Testis (tissue), 3 donors: ENCODE data around the gene GPR176. TPM values are rescaled to one million over a fixed set of nuclear protein-coding genes. Genes with fewer than 3 reads are reported as not detected.

Experiments used
- DNase-seq: peaks from one replicate; pipeline ENCODE4 v3.0.0-alpha.2; 2019
- H3K27ac ChIP-seq, 2 donors: fragments of 200-600 bp; sonication (generic); one replicate each; pipeline ENCODE4 v1.5.1; 2019
- H3K27me3 ChIP-seq: fragments of 200-600 bp; sonication (generic); one replicate; pipeline ENCODE4 v1.5.1; 2019
- H3K36me3 ChIP-seq: fragments of 200-600 bp; sonication (generic); one replicate; pipeline ENCODE4 v1.5.1; 2017; ENCODE audit warnings: low read depth; ENCODE audit errors: missing control alignments
- H3K4me1 ChIP-seq: fragments of 200-600 bp; sonication (generic); one replicate; pipeline ENCODE4 v1.5.1; 2019
- H3K4me3 ChIP-seq, 2 donors: fragments of 200-600 bp; sonication (generic); one replicate each; pipeline ENCODE4 v1.5.1; 2017 to 2019
- H3K9me3 ChIP-seq: fragments of 200-600 bp; sonication (generic); one replicate; pipeline ENCODE4 v1.5.1; 2017
- CTCF ChIP-seq, 3 experiments: fragments of 450-650 bp in 2 of 3; fragments of 200-600 bp in 1 of 3; sonication (generic) in 1 of 3; IDR thresholded peaks; one replicate each; pipeline ENCODE4 v1.5.1; 2016 to 2019; ENCODE audit warnings: antibody characterized with exemption in 3 of 3, mild to moderate bottlenecking in 2 of 3, moderate library complexity in 1 of 3
- POLR2A ChIP-seq: fragments of 450-650 bp; IDR thresholded peaks from one replicate; pipeline ENCODE4 v1.6.1; 2017; ENCODE audit warnings: antibody characterized with exemption, mild to moderate bottlenecking, moderate library complexity
- WGBS, 2 donors: methylation state at CpG; one replicate each; pipeline ENCODE4 v1.1.5; 2018; 5-methylcytosine and 5-hydroxymethylcytosine counted together
- intact Hi-C: fragments of 100-400 bp; cut with DNase I; formaldehyde crosslinking; loops from one replicate; pipeline ENCODE4 v1.15.1; 2023; ENCODE audit warnings: low total_unique reads
- polyA plus RNA-seq: library from polyadenylated mRNA; stranded (reverse); fragments of 350-450 nt; fragmentation: Illumina TruSeq; extraction: RNeasy Lipid Tissue Mini Kit (QIAGEN cat#74804); gene quantifications from one replicate; pipeline ENCODE4 v1.2.3, GENCODE V29; 2014; ENCODE audit warnings: low read depth, low replicate concordance; ENCODE audit not compliant: insufficient read depth
- total RNA-seq, 2 donors: library from RNA; depleted of rRNA; stranded (reverse); fragments of >200 nt; gene quantifications; one replicate each; pipeline ENCODE4 v1.2.3, GENCODE V29; 2016

Gene GPR176
- total and polyA plus RNA-seq, 3 donors from 2014 or later = 22.0 to 34.1 (median 23.1) TPM

- DNase-seq = no peak
- WGBS, 2 donors = 92 to 93% methylated on average over 2 of the region's 2 CpGs
- Histone ChIP-seq H3K36me3 (no peaks in the 10 kb centered on the region), H3K4me3 (no peak overlapping the region), H3K27ac (no peak overlapping the region), H3K4me1 (no peaks in the 10 kb centered on the region), H3K27me3 (no peaks in the 10 kb centered on the region), H3K9me3 (no peaks in the 10 kb centered on the region)
- TF ChIP-seq CTCF (IDR thresholded peaks at IDR 0.05) (no peak), POLR2A (no peak)
- intact Hi-C loops = no loop called here
These were observed 93.1 kb downstream of the GPR176 start for GRCh38 chr15:39826975-39827374.

- DNase-seq = no peak
- peaks cover 18% of the 10 kb centered on the region for H3K4me1 ChIP-seq
- 90 to 93% methylated on average over 2 of the region's 2 CpGs for WGBS, 2 donors
- no peaks in the 10 kb centered on the region for H3K36me3 ChIP-seq
- no peak overlapping the region for H3K27ac ChIP-seq
- no peak for TF ChIP-seq CTCF (IDR thresholded peaks at IDR 0.05)
- TF ChIP-seq POLR2A = no peak
- H3K4me3 ChIP-seq = no peak overlapping the region
- intact Hi-C loops = no loop called here
- no peaks in the 10 kb centered on the region for H3K9me3 ChIP-seq
- no peaks in the 10 kb centered on the region for H3K27me3 ChIP-seq
These were observed 96.4 kb downstream of the GPR176 start for GRCh38 chr15:39823634-39824033.

GRCh38 chr15:39820050-39820602, 99.9 kb downstream of the GPR176 start:
- Histone ChIP-seq H3K36me3 (no peaks in the 10 kb centered on the region), H3K27me3 (no peaks in the 10 kb centered on the region), H3K27ac (peak overlapping the region; percentile 19 to 57), H3K4me3 (no peak overlapping the region), H3K4me1 (peaks cover 18% of the 10 kb centered on the region), H3K9me3 (no peaks in the 10 kb centered on the region)
- intact Hi-C loops = no loop called here
- peak; percentile 23 for DNase-seq
- WGBS, 2 donors = 18 to 35% methylated on average over 3 of the region's 3 CpGs
- no peak for TF ChIP-seq CTCF (IDR thresholded peaks at IDR 0.05)
- no peak for TF ChIP-seq POLR2A

- H3K27me3 ChIP-seq = no peaks in the 10 kb centered on the region
- H3K36me3 ChIP-seq = no peaks in the 10 kb centered on the region
- H3K9me3 ChIP-seq = no peaks in the 10 kb centered on the region
- DNase-seq = no peak
- TF ChIP-seq POLR2A = no peak
- TF ChIP-seq CTCF (IDR thresholded peaks at IDR 0.05) = no peak
- 53 to 59% methylated on average over 3 of the region's 3 CpGs for WGBS, 2 donors
- intact Hi-C loops = no loop called here
- H3K4me3 ChIP-seq = no peak overlapping the region
- peaks cover 18% of the 10 kb centered on the region for H3K4me1 ChIP-seq
- H3K27ac ChIP-seq = peak overlapping the region in 1 of 2 donors; percentile 57
These were observed 100.5 kb downstream of the GPR176 start for GRCh38 chr15:39819533-39819932.

GRCh38 chr15:39817892-39818291, 102.2 kb downstream of the GPR176 start:
- H3K36me3 ChIP-seq = no peaks in the 10 kb centered on the region
- no peak overlapping the region for H3K4me3 ChIP-seq
- H3K4me1 ChIP-seq = peaks cover 18% of the 10 kb centered on the region
- TF ChIP-seq POLR2A = no peak
- no peak for TF ChIP-seq CTCF (IDR thresholded peaks at IDR 0.05)
- no peak for DNase-seq
- H3K27ac ChIP-seq = no peak overlapping the region
- no peaks in the 10 kb centered on the region for H3K9me3 ChIP-seq
- intact Hi-C loops = no loop called here
- H3K27me3 ChIP-seq = no peaks in the 10 kb centered on the region
